Medulla oblongata (tissue), 1 donor: Measurements from ENCODE around the gene GPR17.

Experiments used
- DNase-seq: peaks from one replicate; pipeline ENCODE4 v3.0.0-alpha.2; 2015; ENCODE audit errors: extremely low spot score

Gene GPR17

GRCh38 chr2:127614731-127615130 lies 31.2 kb upstream of the GPR17 start:
- DNase-seq = no peak

- DNase-seq = no peak
Measured at GRCh38 chr2:127615511-127616166, 30.3 kb upstream of the GPR17 start.

GRCh38 chr2:127618551-127619202 lies 27.3 kb upstream of the GPR17 start:
- DNase-seq = no peak

GRCh38 chr2:127619203-127619590 lies 26.8 kb upstream of the GPR17 start:
- DNase-seq = no peak

- DNase-seq = no peak
Measured at GRCh38 chr2:127619877-127620705, 25.9 kb upstream of the GPR17 start.

- DNase-seq = no peak
Measured at GRCh38 chr2:127620866-127621265, 25.1 kb upstream of the GPR17 start.

- DNase-seq = no peak
Measured at GRCh38 chr2:127621981-127622431, 23.9 kb upstream of the GPR17 start.

GRCh38 chr2:127622561-127623387 lies 23.2 kb upstream of the GPR17 start:
- no peak for DNase-seq

- no peak for DNase-seq
Measured at GRCh38 chr2:127623388-127624319, 22.3 kb upstream of the GPR17 start.

- no peak for DNase-seq
Measured at GRCh38 chr2:127624320-127624755, 21.6 kb upstream of the GPR17 start.

GRCh38 chr2:127624756-127625571 lies 21.0 kb upstream of the GPR17 start:
- DNase-seq = no peak

- DNase-seq = no peak
Measured at GRCh38 chr2:127625572-127625951, 20.4 kb upstream of the GPR17 start.

GRCh38 chr2:127626175-127626574 lies 19.8 kb upstream of the GPR17 start:
- no peak for DNase-seq

GRCh38 chr2:127626917-127627739 lies 18.8 kb upstream of the GPR17 start:
- DNase-seq = no peak

GRCh38 chr2:127627740-127628571 lies 18.0 kb upstream of the GPR17 start:
- no peak for DNase-seq

GRCh38 chr2:127628767-127629614 lies 17.0 kb upstream of the GPR17 start:
- DNase-seq = no peak

GRCh38 chr2:127629637-127630036 lies 16.3 kb upstream of the GPR17 start:
- DNase-seq = no peak
